HG03378 (cell line): ENCODE data around the gene COQ5.

ENCODE experiments used
- ATAC-seq: cut with Tn5 transposase; IDR thresholded peaks from one replicate; pipeline ENCODE4 v1.9.1; 2021; ENCODE audit warnings: mild to moderate bottlenecking, moderate library complexity; ENCODE audit not compliant: unreplicated experiment

The COQ5 gene

GRCh38 chr12:120457133-120457532 is 71.8 kb downstream of the COQ5 start:
- no peak for ATAC-seq

- no peak for ATAC-seq
These were observed 73.7 kb downstream of the COQ5 start for GRCh38 chr12:120455302-120455701.

- no peak for ATAC-seq
These were observed 75.0 kb downstream of the COQ5 start for GRCh38 chr12:120453977-120454376.
